Lung (tissue), 12 donors: ENCODE data around the gene C1orf74. TPM values are rescaled to one million over a fixed set of nuclear protein-coding genes. Genes with fewer than 3 reads are reported as not detected.
A peak's percentile ranks its signal among the peaks of the same experiment; 100 is the strongest.

Experiments
- ATAC-seq: fragments of 200-7000 bp; cut with Tn5 transposase; one replicate; pipeline ENCODE4 v1.9.1; 2020; ENCODE audit warnings: moderate number of reproducible peaks; ENCODE audit not compliant: insufficient read depth, low FRiP score
- DNase-seq, 3 donors: peaks; one replicate each; pipeline ENCODE4 v3.0.0-alpha.2; 2013 to 2017
- H3K27ac ChIP-seq, 2 donors: one replicate each; pipeline ENCODE4 v1.5.1; 2013; ENCODE audit warnings: mild to moderate bottlenecking in 2 of 2, moderate library complexity in 2 of 2, control low read depth in 1 of 2, inconsistent platforms in 1 of 2, low read depth in 1 of 2, low read length in 1 of 2
- H3K27me3 ChIP-seq, 3 donors: one replicate each; pipeline ENCODE4 v1.5.1; 2013; ENCODE audit warnings: low read length in 2 of 3; ENCODE audit not compliant: control insufficient read depth in 3 of 3, insufficient read depth in 3 of 3
- H3K36me3 ChIP-seq, 4 donors: one replicate each; pipeline ENCODE4 v1.5.1; 2013; ENCODE audit warnings: low read length in 4 of 4, mild to moderate bottlenecking in 1 of 4, moderate library complexity in 1 of 4; ENCODE audit not compliant: control insufficient read depth in 4 of 4, insufficient read depth in 4 of 4
- H3K4me1 ChIP-seq, 5 donors: one replicate each; pipeline ENCODE4 v1.5.1; 2013; ENCODE audit warnings: low read length in 5 of 5, mild to moderate bottlenecking in 2 of 5, moderate library complexity in 1 of 5; ENCODE audit not compliant: control insufficient read depth in 5 of 5, insufficient read depth in 5 of 5
- H3K4me3 ChIP-seq: one replicate; pipeline ENCODE4 v1.5.1; 2013; ENCODE audit warnings: mild to moderate bottlenecking, control low read depth, moderate library complexity
- H3K9ac ChIP-seq, 2 donors: one replicate each; pipeline ENCODE4 v1.5.1; 2013; ENCODE audit warnings: low read length in 2 of 2, control low read depth in 1 of 2; ENCODE audit not compliant: insufficient read depth in 1 of 2
- H3K9me3 ChIP-seq, 4 donors: one replicate each; pipeline ENCODE4 v1.5.1; 2013; ENCODE audit warnings: low read length in 3 of 4, mild to moderate bottlenecking in 1 of 4, moderate library complexity in 1 of 4; ENCODE audit not compliant: control insufficient read depth in 4 of 4, insufficient read depth in 3 of 4
- WGBS, 2 donors: extraction: QIAGEN DNeasy Blood & Tissue Kit; methylation state at CpG; one replicate each; pipeline ENCODE4 v1.1.7; 2013; 5-methylcytosine and 5-hydroxymethylcytosine counted together
- polyA plus RNA-seq, 2 donors: library from polyadenylated mRNA; stranded (reverse); fragments of 200-250 nt; gene quantifications; one replicate each; pipeline ENCODE4 v1.2.1, GENCODE V29; 2013
- total RNA-seq, 2 donors: library from RNA; depleted of rRNA in 1 of 2; stranded (reverse); fragments of >200 nt in 1 of 2; gene quantifications; one replicate each; pipeline ENCODE4 v1.2.1, GENCODE V29; 2014 to 2021
- TF ChIP-seq, protein P1 (sequence below): IDR thresholded peaks from 2 replicates; pipeline ENCODE4 v1.5.1; 2012; ENCODE audit warnings: mild to moderate bottlenecking; ENCODE audit errors: control extremely low read depth, extremely low read depth
- donor health status: control.
- donor health status: control.
- donor health status: Bipolar disorder and iron deficiency.
- donor health status: healthy.
- donor health status: DM: yes; HTN: yes; CAD: no.

C1orf74 gene
- total and polyA plus RNA-seq, 4 donors, result 0.75 to 2.5 (median 1.5) TPM

DNA sequence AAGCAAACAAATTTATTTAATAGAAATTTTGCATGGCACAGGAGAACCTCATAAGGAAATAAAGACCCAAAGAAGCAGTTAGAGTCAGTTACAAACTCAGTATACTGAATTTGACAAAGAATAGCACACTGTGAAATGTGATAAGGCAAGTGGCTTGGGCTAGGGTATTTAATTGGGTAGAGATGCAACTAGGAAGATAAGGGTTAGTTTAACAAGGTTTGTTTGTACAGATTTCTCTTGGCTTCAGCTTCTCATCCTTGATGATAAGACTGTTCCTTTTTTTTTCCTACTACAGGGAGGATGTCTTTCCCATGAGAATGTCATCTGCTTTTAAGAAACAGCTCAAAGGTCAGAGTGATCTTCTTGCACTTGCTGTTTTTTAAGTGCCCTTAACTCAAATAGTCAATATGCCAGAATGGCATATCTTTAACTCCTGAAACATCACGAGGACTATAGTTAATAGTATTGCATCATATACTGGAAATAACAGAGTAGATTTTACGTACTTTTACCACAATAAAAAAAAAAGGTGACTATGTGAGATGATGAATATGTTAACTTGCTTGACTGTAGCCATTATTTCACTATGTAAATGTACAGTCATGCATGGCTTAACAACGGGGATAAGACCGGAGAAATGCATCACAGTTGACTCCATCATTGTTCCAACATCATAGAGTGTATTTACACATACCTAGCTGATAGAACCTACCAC, 37.8 kb downstream of the C1orf74 start:
- no peak for DNase-seq
- Histone ChIP-seq H3K27me3 (no peaks in the 10 kb centered on the region), H3K27ac (no peak overlapping the region), H3K36me3 (no peaks in the 10 kb centered on the region), H3K9me3 (peaks cover 0 to 1% (median 0%) of the 10 kb centered on the region in 4 donors), H3K4me1 (peaks cover 0 to 18% (median 3%) of the 10 kb centered on the region in 5 donors), H3K4me3 (no peak overlapping the region), H3K9ac (no peak overlapping the region)
- WGBS, 2 donors, result 60 to 63% methylated on average over 4 of the region's 4 CpGs
- TF ChIP-seq, protein P1, sequence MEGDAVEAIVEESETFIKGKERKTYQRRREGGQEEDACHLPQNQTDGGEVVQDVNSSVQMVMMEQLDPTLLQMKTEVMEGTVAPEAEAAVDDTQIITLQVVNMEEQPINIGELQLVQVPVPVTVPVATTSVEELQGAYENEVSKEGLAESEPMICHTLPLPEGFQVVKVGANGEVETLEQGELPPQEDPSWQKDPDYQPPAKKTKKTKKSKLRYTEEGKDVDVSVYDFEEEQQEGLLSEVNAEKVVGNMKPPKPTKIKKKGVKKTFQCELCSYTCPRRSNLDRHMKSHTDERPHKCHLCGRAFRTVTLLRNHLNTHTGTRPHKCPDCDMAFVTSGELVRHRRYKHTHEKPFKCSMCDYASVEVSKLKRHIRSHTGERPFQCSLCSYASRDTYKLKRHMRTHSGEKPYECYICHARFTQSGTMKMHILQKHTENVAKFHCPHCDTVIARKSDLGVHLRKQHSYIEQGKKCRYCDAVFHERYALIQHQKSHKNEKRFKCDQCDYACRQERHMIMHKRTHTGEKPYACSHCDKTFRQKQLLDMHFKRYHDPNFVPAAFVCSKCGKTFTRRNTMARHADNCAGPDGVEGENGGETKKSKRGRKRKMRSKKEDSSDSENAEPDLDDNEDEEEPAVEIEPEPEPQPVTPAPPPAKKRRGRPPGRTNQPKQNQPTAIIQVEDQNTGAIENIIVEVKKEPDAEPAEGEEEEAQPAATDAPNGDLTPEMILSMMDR, result no peak
- ATAC-seq, result no peak

DNA sequence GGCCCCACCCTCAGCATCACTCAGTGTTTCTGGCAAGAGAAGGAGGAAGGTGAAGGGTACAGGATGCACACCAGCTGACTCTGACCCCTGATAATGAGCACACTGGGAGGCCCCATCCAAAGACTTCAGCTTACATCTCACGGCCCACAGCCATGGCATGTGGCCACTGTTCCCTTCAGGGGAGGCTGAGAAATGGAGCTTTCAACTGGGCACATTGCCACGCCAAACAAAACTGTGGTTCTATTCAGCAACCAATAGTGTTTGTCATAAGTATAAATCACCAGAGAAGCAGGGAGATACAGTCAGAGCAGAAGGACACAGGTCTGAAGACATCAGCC, 41.2 kb downstream of the C1orf74 start:
- peak; percentile 8 to 39 (median 20) for DNase-seq
- 69 to 73% methylated on average over 2 of the region's 2 CpGs for WGBS, 2 donors
- H3K27me3 ChIP-seq, result no peaks in the 10 kb centered on the region
- H3K9ac ChIP-seq, result no peak overlapping the region
- ATAC-seq, result no peak
- H3K4me3 ChIP-seq, result no peak overlapping the region
- TF ChIP-seq, protein P1, result no peak
- H3K36me3 ChIP-seq, result no peaks in the 10 kb centered on the region
- no peak overlapping the region for H3K27ac ChIP-seq
- peaks cover 0 to 19% (median 5%) of the 10 kb centered on the region in 5 donors for H3K4me1 ChIP-seq
- H3K9me3 ChIP-seq, result no peaks in the 10 kb centered on the region

DNA sequence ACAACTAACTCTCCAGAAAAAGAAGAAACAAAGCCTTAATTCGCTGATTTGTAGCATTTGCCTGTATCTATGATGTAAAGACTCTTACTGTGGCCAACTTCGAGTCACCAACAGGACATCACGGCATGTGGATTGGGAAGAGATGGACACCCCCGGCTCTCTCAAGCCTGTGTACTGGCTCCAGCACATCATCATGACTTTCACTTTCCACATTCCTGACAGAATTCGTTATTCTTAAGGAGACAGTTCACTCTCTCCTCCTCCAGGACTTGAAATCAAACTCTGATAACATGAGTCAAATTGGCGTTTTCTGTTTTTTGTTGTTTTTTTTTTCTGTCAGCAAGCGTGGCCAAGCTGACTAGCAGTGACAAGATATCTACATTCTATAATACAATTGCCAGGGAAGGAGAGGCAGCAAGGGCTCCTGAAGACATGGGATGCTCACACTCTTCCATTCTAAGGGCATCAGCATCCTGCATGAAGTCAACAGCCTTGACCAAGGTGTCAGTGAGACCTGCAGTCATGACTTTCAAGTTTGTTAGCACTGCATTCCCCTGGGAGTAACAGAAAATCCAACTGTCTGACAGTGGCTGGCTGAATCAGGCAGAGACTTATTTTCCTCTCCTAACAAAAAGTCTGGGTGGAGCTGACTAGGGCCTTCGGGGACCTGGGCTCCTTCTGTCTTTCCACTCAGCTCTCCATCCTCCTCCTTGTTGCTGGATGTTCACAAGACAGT, 41.8 kb downstream of the C1orf74 start:
- DNase-seq (peak; percentile 32 to 77 (median 59)), ATAC-seq (no peak)
- no peaks in the 10 kb centered on the region for H3K36me3 ChIP-seq
- H3K4me3 ChIP-seq, result no peak overlapping the region
- H3K27me3 ChIP-seq, result no peaks in the 10 kb centered on the region
- 59 to 78% methylated on average over 8 of the region's 8 CpGs for WGBS, 2 donors
- no peaks in the 10 kb centered on the region for H3K9me3 ChIP-seq
- H3K4me1 ChIP-seq, result peaks cover 0 to 17% (median 5%) of the 10 kb centered on the region in 5 donors
- H3K27ac ChIP-seq, result peak overlapping the region in 1 of 2 donors; percentile 3
- peak overlapping the region in 1 of 2 donors; percentile 85 for H3K9ac ChIP-seq
- TF ChIP-seq, protein P1, result no peak
